ENCODE measurements around the gene DNAJB8.

Gene DNAJB8

GRCh38 chr3:128484404-128485281 lies 18.0 kb upstream of the DNAJB8 start:
- no peak overlapping the region for H3K4me3 ChIP-seq (ENCODE audit: control insufficient read depth, low read depth, low read length)
- no peak for DNase-seq (ENCODE audit: low read depth)
- TF ChIP-seq CTCF (conservative IDR thresholded peaks at IDR 0.05; ENCODE audit: control insufficient read depth, insufficient read depth, low read depth, low read length), result no peak

- no peak overlapping the region for H3K4me3 ChIP-seq (ENCODE audit: control insufficient read depth, low read depth, low read length)
- no peak for TF ChIP-seq CTCF (conservative IDR thresholded peaks at IDR 0.05; ENCODE audit: control insufficient read depth, insufficient read depth, low read depth, low read length)
- no peak for DNase-seq (ENCODE audit: low read depth)
Measured at GRCh38 chr3:128483657-128484403, 17.1 kb upstream of the DNAJB8 start.

- no peak for TF ChIP-seq CTCF (conservative IDR thresholded peaks at IDR 0.05; ENCODE audit: control insufficient read depth, insufficient read depth, low read depth, low read length)
- no peak overlapping the region for H3K4me3 ChIP-seq (ENCODE audit: control insufficient read depth, low read depth, low read length)
Measured at GRCh38 chr3:128482666-128483656, 16.3 kb upstream of the DNAJB8 start.

GRCh38 chr3:128482175-128482574 lies 15.5 kb upstream of the DNAJB8 start:
- no peak for TF ChIP-seq CTCF (conservative IDR thresholded peaks at IDR 0.05; ENCODE audit: control insufficient read depth, insufficient read depth, low read depth, low read length)
- no peak overlapping the region for H3K4me3 ChIP-seq (ENCODE audit: control insufficient read depth, low read depth, low read length)
- no peak for DNase-seq (ENCODE audit: low read depth)

More at GRCh38 chr3:128482666-128483656, 16.3 kb upstream of the DNAJB8 start:
- DNase-seq (ENCODE audit: low read depth), result peak; percentile 37

GRCh38 chr3:128481438-128481942 lies 14.8 kb upstream of the DNAJB8 start:
- no peak overlapping the region for H3K4me3 ChIP-seq (ENCODE audit: control insufficient read depth, low read depth, low read length)
- DNase-seq (ENCODE audit: low read depth), result no peak
- TF ChIP-seq CTCF (conservative IDR thresholded peaks at IDR 0.05; ENCODE audit: control insufficient read depth, insufficient read depth, low read depth, low read length), result no peak

Data from fibroblast of mammary gland (primary cell).